Activated naive CD8-positive, alpha-beta T cell treated with anti-CD3 and anti-CD28 coated beads for 36 hours (primary cell): ENCODE results near the gene ASCL2. TPM values are rescaled to one million over a fixed set of nuclear protein-coding genes. Genes with fewer than 3 reads are reported as not detected.

Source experiments
- DNase-seq: peaks from one replicate; pipeline ENCODE4 v3.0.0; 2021
- H3K27ac Mint-ChIP-seq: one replicate; pipeline ENCODE4 v1.8.0; 2022; ENCODE audit warnings: mild to moderate bottlenecking, moderate library complexity, mixed read lengths
- H3K27me3 Mint-ChIP-seq: one replicate; pipeline ENCODE4 v1.8.0; 2022; ENCODE audit warnings: mild to moderate bottlenecking, mixed read lengths
- H3K36me3 Mint-ChIP-seq: one replicate; pipeline ENCODE4 v1.8.0; 2021; ENCODE audit warnings: mild to moderate bottlenecking, mixed read lengths
- H3K4me1 Mint-ChIP-seq: one replicate; pipeline ENCODE4 v1.8.0; 2021; ENCODE audit warnings: mixed read lengths
- H3K4me3 Mint-ChIP-seq: one replicate; pipeline ENCODE4 v1.8.0; 2022; ENCODE audit warnings: mild to moderate bottlenecking, moderate library complexity, mixed read lengths
- H3K9me3 Mint-ChIP-seq: one replicate; pipeline ENCODE4 v1.8.0; 2022; ENCODE audit warnings: mixed read lengths
- total RNA-seq, 2 experiments: library from RNA; stranded (reverse); gene quantifications; one replicate each; pipeline ENCODE4 v1.2.3, GENCODE V29; 2021

The ASCL2 gene
- total RNA-seq, 2 experiments from 2014 or later = 2.5 to 2.9 TPM

DNA sequence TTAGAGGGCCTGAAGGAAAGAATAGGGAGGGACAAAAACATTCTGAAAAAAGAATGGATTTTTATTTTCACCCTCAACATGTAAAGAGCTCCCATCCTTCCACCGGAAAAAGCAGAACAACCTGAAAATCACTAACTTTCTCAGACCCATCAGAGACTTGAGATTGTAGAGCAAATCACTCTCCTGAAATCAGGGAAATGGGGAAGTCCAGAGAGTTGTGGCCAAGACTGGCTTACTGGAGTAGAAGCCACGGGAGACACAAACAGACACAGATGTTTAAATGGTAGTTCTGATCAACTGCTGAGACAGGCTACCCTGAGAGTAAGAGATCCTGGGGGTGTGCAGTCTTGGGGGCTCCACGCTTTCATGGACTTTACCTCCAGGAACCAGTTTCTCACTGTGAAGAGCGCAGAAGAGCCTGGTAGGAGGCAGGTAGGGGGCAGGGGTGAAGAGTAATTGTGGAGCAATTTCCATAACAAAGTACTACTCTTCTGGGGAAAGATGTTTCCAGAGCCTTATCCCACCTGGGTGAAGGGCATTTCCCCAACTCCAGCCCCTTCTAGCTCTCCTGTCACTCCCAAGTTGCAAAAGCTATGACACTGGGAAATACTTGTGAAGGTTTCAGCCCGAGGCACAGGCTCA, 47.1 kb downstream of the ASCL2 start:
- peaks cover 5% of the 10 kb centered on the region for H3K27me3 Mint-ChIP-seq
- H3K9me3 Mint-ChIP-seq = peaks cover 13% of the 10 kb centered on the region
- no peak overlapping the region for H3K27ac Mint-ChIP-seq
- no peak overlapping the region for H3K4me3 Mint-ChIP-seq
- H3K4me1 Mint-ChIP-seq = no peaks in the 10 kb centered on the region
- peaks cover 4% of the 10 kb centered on the region for H3K36me3 Mint-ChIP-seq
- no peak for DNase-seq

DNA sequence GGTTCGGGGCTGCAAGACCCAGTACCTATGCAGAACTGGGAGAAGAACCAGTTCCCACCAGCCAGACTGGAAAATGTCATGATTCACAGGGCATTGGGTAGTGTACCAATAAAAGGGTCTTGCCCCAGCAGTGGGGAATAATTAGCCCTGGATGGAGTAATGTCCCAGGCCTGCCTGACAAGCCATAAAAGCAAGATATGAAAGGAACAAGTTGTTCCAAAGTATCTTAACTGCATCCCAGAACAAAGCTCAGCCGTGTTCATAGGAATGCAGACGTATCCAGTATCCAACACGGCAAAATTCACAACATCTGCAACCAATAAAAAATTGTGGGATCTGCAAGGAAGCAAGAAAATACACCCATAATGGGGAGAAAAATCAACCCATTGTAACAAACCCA, 47.9 kb downstream of the ASCL2 start:
- Mint-ChIP-seq H3K4me1 (no peaks in the 10 kb centered on the region), H3K36me3 (peaks cover 4% of the 10 kb centered on the region), H3K9me3 (peaks cover 13% of the 10 kb centered on the region), H3K27ac (no peak overlapping the region), H3K27me3 (peaks cover 5% of the 10 kb centered on the region), H3K4me3 (no peak overlapping the region)
- no peak for DNase-seq

DNA sequence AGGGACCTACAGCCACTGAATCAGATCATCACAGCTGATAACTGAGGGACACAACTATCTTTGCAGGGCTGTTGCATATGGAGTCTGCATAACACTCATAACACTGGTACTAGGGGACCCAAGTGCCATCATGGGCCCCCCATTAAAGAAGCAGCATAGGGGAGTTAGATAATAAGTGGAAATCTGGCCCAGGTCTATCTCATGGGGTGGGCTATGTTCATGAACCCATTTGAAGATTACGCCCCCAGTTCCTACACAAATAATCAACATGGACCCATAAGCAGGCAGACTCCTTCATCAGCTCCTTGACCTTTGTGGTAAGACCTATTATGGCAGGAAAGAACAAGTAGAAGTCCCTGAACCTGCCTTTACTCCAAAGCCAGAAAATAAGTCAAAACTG, 48.8 kb downstream of the ASCL2 start:
- DNase-seq = no peak
- no peak overlapping the region for H3K27ac Mint-ChIP-seq
- peaks cover 5% of the 10 kb centered on the region for H3K27me3 Mint-ChIP-seq
- peaks cover 13% of the 10 kb centered on the region for H3K9me3 Mint-ChIP-seq
- H3K36me3 Mint-ChIP-seq = peaks cover 4% of the 10 kb centered on the region
- no peaks in the 10 kb centered on the region for H3K4me1 Mint-ChIP-seq
- H3K4me3 Mint-ChIP-seq = no peak overlapping the region

DNA sequence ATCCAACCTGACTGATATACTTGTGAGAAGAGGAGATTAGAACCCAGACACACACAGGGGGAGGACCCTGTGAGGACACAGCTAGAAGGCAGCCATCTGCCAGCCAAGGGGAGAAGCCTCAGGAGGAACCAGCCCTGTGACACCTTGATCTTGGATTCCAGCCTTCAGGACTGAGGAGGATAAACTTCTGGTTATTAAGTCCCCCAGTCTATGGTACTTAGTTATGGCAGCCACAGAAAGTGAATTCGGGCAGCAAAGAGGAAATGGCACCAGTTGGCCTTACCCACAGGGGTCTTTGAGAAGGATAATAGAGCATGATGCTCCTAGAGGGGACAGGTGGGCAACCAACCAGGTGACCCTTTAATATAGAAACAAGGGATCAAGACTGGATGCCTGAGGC, 49.4 kb downstream of the ASCL2 start:
- H3K4me1 Mint-ChIP-seq = no peaks in the 10 kb centered on the region
- H3K27me3 Mint-ChIP-seq = peaks cover 5% of the 10 kb centered on the region
- H3K4me3 Mint-ChIP-seq = no peak overlapping the region
- no peak overlapping the region for H3K27ac Mint-ChIP-seq
- no peak for DNase-seq
- peaks cover 13% of the 10 kb centered on the region for H3K9me3 Mint-ChIP-seq
- peaks cover 4% of the 10 kb centered on the region for H3K36me3 Mint-ChIP-seq

DNA sequence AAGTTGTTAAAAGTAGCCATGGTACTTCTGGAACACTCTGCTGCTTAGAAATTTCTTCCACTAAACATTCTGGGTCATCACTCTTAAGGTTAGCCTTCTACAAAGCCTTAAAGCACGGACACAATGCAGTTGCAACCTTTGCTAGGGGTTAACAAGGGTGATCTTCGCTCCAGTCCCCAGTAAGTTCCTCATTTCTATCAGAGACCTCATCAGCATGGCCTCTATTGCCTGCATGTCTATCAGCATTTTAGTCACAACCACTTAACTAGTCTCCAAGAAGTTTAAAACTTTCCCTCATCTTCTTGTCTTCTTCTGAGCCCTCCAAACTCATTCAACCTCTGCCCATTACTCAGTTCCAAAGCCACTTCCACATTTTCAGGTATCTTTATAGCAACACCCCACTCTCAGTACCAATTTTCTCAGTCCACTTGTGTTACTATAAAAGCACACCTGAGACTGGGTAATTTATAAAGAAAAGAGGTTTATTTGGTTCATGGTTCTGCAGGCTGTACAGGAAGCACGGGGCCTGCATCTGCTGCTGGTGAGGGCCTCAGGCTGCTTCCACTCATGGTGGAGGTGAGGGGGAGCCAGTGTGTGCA, 50.1 kb downstream of the ASCL2 start:
- DNase-seq = no peak
- Mint-ChIP-seq H3K27me3 (peaks cover 5% of the 10 kb centered on the region), H3K9me3 (peaks cover 13% of the 10 kb centered on the region), H3K27ac (no peak overlapping the region), H3K36me3 (peaks cover 4% of the 10 kb centered on the region), H3K4me1 (no peaks in the 10 kb centered on the region), H3K4me3 (no peak overlapping the region)

DNA sequence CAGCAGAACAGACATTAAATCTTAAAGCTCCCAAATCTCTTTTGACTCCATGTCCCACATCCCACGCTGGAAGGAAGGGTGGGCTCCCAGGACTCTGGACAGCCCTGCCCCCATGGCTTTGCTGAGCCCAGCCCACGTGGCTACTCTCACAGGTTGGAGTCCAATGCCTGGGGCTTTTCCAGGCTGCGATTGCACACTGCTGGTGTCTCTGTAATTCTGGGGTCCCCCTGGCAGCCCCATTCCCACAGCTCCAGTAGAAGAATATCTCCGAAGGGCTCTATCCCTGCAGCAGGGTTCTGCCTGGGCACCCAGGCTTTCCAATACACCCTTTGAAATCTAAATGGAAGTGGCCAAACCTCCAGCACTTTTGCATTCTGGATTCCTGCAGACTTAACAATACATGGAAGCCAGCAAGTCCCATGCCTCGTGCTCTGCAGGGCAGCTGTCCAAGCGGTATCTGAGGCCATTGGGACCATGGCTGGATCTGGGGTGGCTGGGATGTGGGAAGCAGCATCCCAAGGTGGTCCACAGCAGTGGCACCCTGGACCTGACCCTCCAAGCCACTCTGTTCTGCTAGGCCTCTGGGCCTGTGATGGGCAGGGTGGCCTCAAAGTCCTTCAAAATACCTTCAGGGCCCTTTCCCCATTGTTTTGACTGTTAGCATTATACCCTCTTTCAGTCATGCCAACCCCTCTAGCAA, 50.9 kb downstream of the ASCL2 start:
- Mint-ChIP-seq H3K9me3 (peaks cover 13% of the 10 kb centered on the region), H3K4me1 (no peaks in the 10 kb centered on the region), H3K36me3 (peaks cover 4% of the 10 kb centered on the region), H3K27me3 (peaks cover 5% of the 10 kb centered on the region), H3K27ac (no peak overlapping the region), H3K4me3 (no peak overlapping the region)
- DNase-seq = no peak

Other genes with a start within 250 kb of the ASCL2 start
- under 1 TPM; 0.06 to 0.08 TPM for gene IGF2, start 131.2 kb downstream of the ASCL2 start, total RNA-seq
- gene INS, start 109.4 kb downstream of the ASCL2 start, total RNA-seq = not detected
- gene TH, start 98.8 kb downstream of the ASCL2 start, total RNA-seq = not detected
- gene C11orf21, start 31.3 kb upstream of the ASCL2 start, total RNA-seq = 1 to 10 TPM; 2.5 to 2.6 TPM
- gene TSPAN32, start 31.4 kb upstream of the ASCL2 start, total RNA-seq = 1 to 10 TPM; 5.4 to 5.5 TPM
- gene CD81, start 106.7 kb upstream of the ASCL2 start, total RNA-seq = 100 to 1,000 TPM; 132 to 134 TPM
- gene TSSC4, start 130.2 kb upstream of the ASCL2 start, total RNA-seq = 10 to 100 TPM; 46.9 to 54.2 TPM
- gene TRPM5, start 173.9 kb upstream of the ASCL2 start, total RNA-seq = not detected
- 1 to 10 TPM; 6.7 to 9.6 TPM for gene KCNQ1, start 174.4 kb upstream of the ASCL2 start, total RNA-seq